ENCODE results near the gene CDC42EP5.

CDC42EP5 gene

GRCh38 chr19:54424201-54424600, 48.9 kb downstream of the CDC42EP5 start:
- Histone ChIP-seq H3K27me3 (ENCODE audit: insufficient read depth, low read length, poor library complexity) (no peaks in the 10 kb centered on the region), H4K20me1 (ENCODE audit: insufficient read depth, low read length) (peaks cover 3% of the 10 kb centered on the region; the same call in 1 of the 2 replicates), H3K4me1 (ENCODE audit: insufficient read depth, low read length) (no peaks in the 10 kb centered on the region), H3K4me3 (ENCODE audit: low read depth in 1 of 2, low read length in 2 of 2) (no peak overlapping the region), H3K79me2 (ENCODE audit: insufficient read depth, low read length) (no peaks in the 10 kb centered on the region), H3K27ac (ENCODE audit: low read length) (no peak overlapping the region), H2AFZ (ENCODE audit: low read depth, low read length) (no peak overlapping the region), H3K36me3 (ENCODE audit: insufficient read depth, low read length) (no peaks in the 10 kb centered on the region), H3K9ac (ENCODE audit: low read depth, low read length) (no peak overlapping the region), H3K4me2 (ENCODE audit: insufficient read depth, low read length) (no peak overlapping the region), H3K9me3 (ENCODE audit: insufficient read depth, low read length, severe bottlenecking) (no peaks in the 10 kb centered on the region)
- ATAC-seq (ENCODE audit: insufficient read depth, low read depth) (no peak), DNase-seq (no peak)
- no peak for TF ChIP-seq CTCF (IDR thresholded peaks at IDR 0.05; ENCODE audit: borderline replicate concordance, extremely low read depth, low read length, poor library complexity, severe bottlenecking)
- no peak for TF ChIP-seq EZH2 (IDR thresholded peaks at IDR 0.05; ENCODE audit: borderline replicate concordance, low read depth, low read length, severe bottlenecking)

GRCh38 chr19:54422136-54422535, 51.0 kb downstream of the CDC42EP5 start:
- no peak overlapping the region for H3K9ac ChIP-seq (ENCODE audit: low read depth, low read length)
- DNase-seq (no peak), ATAC-seq (ENCODE audit: insufficient read depth, low read depth) (no peak)
- H2AFZ ChIP-seq (ENCODE audit: low read depth, low read length): no peak overlapping the region
- no peaks in the 10 kb centered on the region for H3K9me3 ChIP-seq (ENCODE audit: insufficient read depth, low read length, severe bottlenecking)
- H3K36me3 ChIP-seq (ENCODE audit: insufficient read depth, low read length): no peaks in the 10 kb centered on the region
- H3K4me2 ChIP-seq (ENCODE audit: insufficient read depth, low read length): no peak overlapping the region
- H3K79me2 ChIP-seq (ENCODE audit: insufficient read depth, low read length): no peaks in the 10 kb centered on the region
- H3K4me3 ChIP-seq (ENCODE audit: low read depth in 1 of 2, low read length in 2 of 2): no peak overlapping the region
- no peak overlapping the region for H3K27ac ChIP-seq (ENCODE audit: low read length)
- TF ChIP-seq CTCF (IDR thresholded peaks at IDR 0.05; ENCODE audit: borderline replicate concordance, extremely low read depth, low read length, poor library complexity, severe bottlenecking) (no peak), EZH2 (IDR thresholded peaks at IDR 0.05; ENCODE audit: borderline replicate concordance, low read depth, low read length, severe bottlenecking) (no peak)
- peaks cover 3% of the 10 kb centered on the region; the same call in 1 of the 2 replicates for H4K20me1 ChIP-seq (ENCODE audit: insufficient read depth, low read length)
- no peaks in the 10 kb centered on the region for H3K4me1 ChIP-seq (ENCODE audit: insufficient read depth, low read length)
- H3K27me3 ChIP-seq (ENCODE audit: insufficient read depth, low read length, poor library complexity): no peaks in the 10 kb centered on the region

GRCh38 chr19:54421521-54421920, 51.6 kb downstream of the CDC42EP5 start:
- H4K20me1 ChIP-seq (ENCODE audit: insufficient read depth, low read length): peaks cover 3% of the 10 kb centered on the region; the same call in 1 of the 2 replicates
- no peaks in the 10 kb centered on the region for H3K79me2 ChIP-seq (ENCODE audit: insufficient read depth, low read length)
- H3K27me3 ChIP-seq (ENCODE audit: insufficient read depth, low read length, poor library complexity): no peaks in the 10 kb centered on the region
- ATAC-seq (ENCODE audit: insufficient read depth, low read depth) (no peak), DNase-seq (no peak)
- TF ChIP-seq CTCF (IDR thresholded peaks at IDR 0.05; ENCODE audit: borderline replicate concordance, extremely low read depth, low read length, poor library complexity, severe bottlenecking) (no peak), EZH2 (IDR thresholded peaks at IDR 0.05; ENCODE audit: borderline replicate concordance, low read depth, low read length, severe bottlenecking) (no peak)
- no peak overlapping the region for H3K4me2 ChIP-seq (ENCODE audit: insufficient read depth, low read length)
- no peak overlapping the region for H3K27ac ChIP-seq (ENCODE audit: low read length)
- no peaks in the 10 kb centered on the region for H3K9me3 ChIP-seq (ENCODE audit: insufficient read depth, low read length, severe bottlenecking)
- no peak overlapping the region for H2AFZ ChIP-seq (ENCODE audit: low read depth, low read length)
- H3K9ac ChIP-seq (ENCODE audit: low read depth, low read length): no peak overlapping the region
- no peak overlapping the region for H3K4me3 ChIP-seq (ENCODE audit: low read depth in 1 of 2, low read length in 2 of 2)
- H3K4me1 ChIP-seq (ENCODE audit: insufficient read depth, low read length): no peaks in the 10 kb centered on the region
- H3K36me3 ChIP-seq (ENCODE audit: insufficient read depth, low read length): no peaks in the 10 kb centered on the region

DNA sequence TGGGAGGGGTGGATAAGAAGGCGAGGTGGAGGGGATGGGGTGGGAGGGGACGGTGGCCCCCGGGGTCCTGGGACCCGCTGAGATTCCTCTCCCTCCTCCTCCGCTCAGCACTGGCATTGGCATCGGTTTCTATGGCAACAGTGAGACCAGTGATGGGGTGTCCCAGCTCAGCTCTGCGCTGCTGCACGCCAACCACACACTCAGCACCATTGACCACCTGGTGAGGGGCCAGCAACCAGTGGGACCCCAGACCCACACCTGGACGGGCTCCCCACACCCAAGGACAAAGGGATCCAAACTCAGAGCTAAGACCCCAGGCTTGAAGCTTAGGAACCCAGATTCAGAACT, 52.0 kb downstream of the CDC42EP5 start:
- H3K4me1 ChIP-seq (ENCODE audit: insufficient read depth, low read length): no peaks in the 10 kb centered on the region

More for the DNA sequence above, 52.0 kb downstream of the CDC42EP5 start:
- no peak for TF ChIP-seq EZH2 (IDR thresholded peaks at IDR 0.05; ENCODE audit: borderline replicate concordance, low read depth, low read length, severe bottlenecking)
- no peak for TF ChIP-seq CTCF (IDR thresholded peaks at IDR 0.05; ENCODE audit: borderline replicate concordance, extremely low read depth, low read length, poor library complexity, severe bottlenecking)
- no peak overlapping the region for H3K27ac ChIP-seq (ENCODE audit: low read length)
- no peak overlapping the region for H2AFZ ChIP-seq (ENCODE audit: low read depth, low read length)
- no peaks in the 10 kb centered on the region for H3K79me2 ChIP-seq (ENCODE audit: insufficient read depth, low read length)
- ATAC-seq (ENCODE audit: insufficient read depth, low read depth): no peak
- H3K4me3 ChIP-seq (ENCODE audit: low read depth in 1 of 2, low read length in 2 of 2): no peak overlapping the region
- H3K9me3 ChIP-seq (ENCODE audit: insufficient read depth, low read length, severe bottlenecking): no peaks in the 10 kb centered on the region
- 0 out of 2 replicates have a peak, but pooled peaks cover 3% of the 10 kb centered on the region for H4K20me1 ChIP-seq (ENCODE audit: insufficient read depth, low read length)
- H3K27me3 ChIP-seq (ENCODE audit: insufficient read depth, low read length, poor library complexity): no peaks in the 10 kb centered on the region
- no peaks in the 10 kb centered on the region for H3K36me3 ChIP-seq (ENCODE audit: insufficient read depth, low read length)
- no peak overlapping the region for H3K4me2 ChIP-seq (ENCODE audit: insufficient read depth, low read length)
- DNase-seq: no peak
- H3K9ac ChIP-seq (ENCODE audit: low read depth, low read length): no peak overlapping the region

All from DND-41 (cell line).